Choroid plexus epithelial cell (primary cell): ENCODE measurements around the gene LDHD.

ENCODE experiments used
- DNase-seq: peaks from one replicate; pipeline ENCODE4 v3.0.0-alpha.2; 2010; ENCODE audit warnings: low read depth
- H3K4me3 ChIP-seq: 2 replicates; pipeline ENCODE4 v1.5.1; 2011; ENCODE audit warnings: low read depth, mild to moderate bottlenecking, control low read depth, low read length, moderate library complexity
- TF ChIP-seq, protein P1 (sequence below): conservative IDR thresholded peaks from 2 replicates; pipeline ENCODE4 v1.5.1; 2011; ENCODE audit warnings: low read depth, mild to moderate bottlenecking, control low read depth, inconsistent platforms, low read length, moderate library complexity

Gene LDHD

DNA sequence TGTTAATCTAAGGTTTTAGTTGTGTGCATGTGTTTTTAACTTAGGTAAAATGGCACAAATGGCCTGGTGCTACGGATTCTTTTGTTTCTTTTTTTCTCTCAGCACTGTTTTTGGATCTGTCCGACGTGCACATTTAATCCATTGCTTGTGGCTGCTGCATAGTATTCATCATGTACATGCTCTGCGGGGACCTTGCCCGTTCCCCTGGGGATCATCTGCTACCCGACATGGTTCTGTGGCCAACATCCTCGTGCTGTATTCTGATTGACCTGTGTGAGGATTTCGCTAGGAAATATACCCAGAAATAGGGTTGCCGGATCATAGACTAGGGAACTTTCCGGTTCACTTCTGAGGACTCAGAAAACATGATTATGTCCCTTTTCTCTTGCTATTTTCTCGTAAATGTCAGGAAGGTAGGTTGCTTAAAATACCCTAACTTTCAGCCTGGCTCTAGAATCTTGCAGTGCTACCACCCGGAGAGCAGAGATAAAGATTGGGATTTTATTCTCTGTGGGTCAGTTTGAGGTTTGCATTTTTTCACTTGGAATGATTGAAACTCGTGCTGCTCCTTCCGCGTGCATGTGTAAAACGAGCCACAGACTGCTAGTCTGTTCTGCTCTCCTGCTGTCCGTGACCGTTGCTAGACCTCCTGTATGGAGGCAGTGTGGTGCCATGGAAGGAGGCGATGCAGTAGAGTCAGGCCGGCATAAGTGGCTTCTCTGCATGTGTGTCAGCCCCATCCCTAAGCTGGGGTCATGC is 42.9 kb downstream of the LDHD start:
- peak; percentile 89 for DNase-seq
- peak overlapping the region; percentile 25 for H3K4me3 ChIP-seq
- TF ChIP-seq, protein P1, sequence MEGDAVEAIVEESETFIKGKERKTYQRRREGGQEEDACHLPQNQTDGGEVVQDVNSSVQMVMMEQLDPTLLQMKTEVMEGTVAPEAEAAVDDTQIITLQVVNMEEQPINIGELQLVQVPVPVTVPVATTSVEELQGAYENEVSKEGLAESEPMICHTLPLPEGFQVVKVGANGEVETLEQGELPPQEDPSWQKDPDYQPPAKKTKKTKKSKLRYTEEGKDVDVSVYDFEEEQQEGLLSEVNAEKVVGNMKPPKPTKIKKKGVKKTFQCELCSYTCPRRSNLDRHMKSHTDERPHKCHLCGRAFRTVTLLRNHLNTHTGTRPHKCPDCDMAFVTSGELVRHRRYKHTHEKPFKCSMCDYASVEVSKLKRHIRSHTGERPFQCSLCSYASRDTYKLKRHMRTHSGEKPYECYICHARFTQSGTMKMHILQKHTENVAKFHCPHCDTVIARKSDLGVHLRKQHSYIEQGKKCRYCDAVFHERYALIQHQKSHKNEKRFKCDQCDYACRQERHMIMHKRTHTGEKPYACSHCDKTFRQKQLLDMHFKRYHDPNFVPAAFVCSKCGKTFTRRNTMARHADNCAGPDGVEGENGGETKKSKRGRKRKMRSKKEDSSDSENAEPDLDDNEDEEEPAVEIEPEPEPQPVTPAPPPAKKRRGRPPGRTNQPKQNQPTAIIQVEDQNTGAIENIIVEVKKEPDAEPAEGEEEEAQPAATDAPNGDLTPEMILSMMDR = no peak

DNA sequence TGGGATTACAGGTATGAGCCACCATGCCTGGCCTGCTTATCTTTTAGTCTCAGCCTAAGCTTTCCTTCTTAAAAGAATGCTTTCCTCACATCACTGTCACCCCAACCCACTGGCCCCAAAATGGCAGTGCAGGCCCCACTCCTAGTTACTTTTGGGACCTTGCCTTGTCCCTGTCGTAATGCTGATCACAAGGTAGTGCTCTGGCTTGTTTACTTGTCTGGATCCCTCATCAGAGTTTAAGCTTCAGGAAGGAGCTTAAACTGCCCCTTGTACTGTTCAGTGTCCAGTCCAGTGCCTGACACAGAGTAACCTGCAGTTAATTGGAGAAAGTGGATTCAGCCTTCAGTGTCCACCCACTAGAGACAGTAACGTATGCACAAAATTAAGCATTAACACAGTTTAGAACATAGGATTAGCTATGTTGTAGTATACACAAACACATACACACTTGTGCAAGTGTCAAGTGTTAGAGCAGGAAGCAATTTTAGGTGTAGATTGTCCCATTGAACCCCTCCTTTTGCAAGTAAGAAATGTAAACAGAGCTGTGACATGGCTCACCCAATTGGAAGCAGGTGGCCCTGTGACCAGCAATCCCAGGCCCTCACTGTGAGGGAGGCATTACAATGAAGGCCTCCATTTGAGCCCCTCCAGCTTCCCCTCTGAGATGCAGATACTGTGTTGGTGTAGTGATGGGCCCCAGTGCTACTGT is 44.2 kb downstream of the LDHD start:
- DNase-seq = no peak
- TF ChIP-seq, protein P1 = no peak
- no peak overlapping the region for H3K4me3 ChIP-seq

DNA sequence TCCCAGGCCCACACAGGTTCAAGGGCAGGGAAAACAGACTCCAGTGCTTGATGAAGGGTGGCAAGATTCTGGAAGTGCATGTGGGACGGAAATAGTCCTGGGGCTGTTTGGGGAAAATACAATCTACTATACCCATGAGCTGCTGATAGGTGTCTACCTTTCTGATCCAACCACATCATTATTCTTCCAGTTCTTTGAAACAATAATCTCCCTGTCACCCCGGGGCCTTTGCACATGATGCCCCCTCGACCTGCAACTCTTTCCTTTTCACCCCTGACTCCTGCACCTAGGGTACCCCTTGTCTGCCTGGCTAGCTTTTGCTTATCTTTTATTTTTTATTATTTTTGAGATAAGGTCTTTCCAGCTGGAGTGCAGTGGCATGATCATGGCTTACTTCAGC is 45.0 kb downstream of the LDHD start:
- H3K4me3 ChIP-seq = no peak overlapping the region
- TF ChIP-seq, protein P1 = no peak
- DNase-seq = no peak

DNA sequence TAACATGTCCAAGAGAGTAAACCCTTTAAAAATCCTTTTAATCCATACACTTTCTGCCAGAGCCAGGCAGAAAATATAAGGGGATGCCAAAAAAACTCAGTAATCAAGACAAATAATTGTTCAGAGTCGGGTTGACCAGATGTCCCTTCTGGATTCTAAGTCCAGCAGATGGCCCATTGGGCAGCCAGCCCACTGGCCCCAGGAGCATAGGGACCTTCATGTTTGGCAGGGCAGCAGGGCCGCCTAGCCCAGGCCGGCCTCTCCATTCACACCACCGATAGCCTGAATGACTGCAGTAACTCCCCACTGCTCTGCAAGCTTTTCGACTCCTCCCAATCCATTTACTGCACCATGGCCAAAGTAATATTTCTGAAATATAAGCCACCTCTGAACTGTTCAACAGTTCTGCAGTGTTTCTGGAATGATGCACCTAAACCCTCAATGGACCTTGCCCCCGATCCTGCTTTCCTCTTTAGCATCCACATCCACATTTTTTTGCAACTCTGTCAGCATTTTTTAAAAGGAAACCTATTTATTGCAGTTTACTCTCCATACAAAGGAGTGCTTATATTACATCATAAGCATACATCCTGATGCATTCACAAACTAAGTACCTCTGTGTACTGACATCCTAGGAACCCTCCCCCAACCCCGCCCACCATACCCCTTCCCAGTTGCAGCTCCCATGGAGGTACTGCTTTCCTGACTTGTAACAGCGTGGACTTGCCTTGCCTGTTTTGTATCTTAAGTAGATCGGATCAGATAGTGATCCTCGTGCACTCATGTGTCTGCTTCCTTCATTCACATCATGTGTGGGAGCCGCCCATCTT is 46.4 kb downstream of the LDHD start:
- H3K4me3 ChIP-seq = no peak overlapping the region
- TF ChIP-seq, protein P1 = no peak
- DNase-seq = no peak

DNA sequence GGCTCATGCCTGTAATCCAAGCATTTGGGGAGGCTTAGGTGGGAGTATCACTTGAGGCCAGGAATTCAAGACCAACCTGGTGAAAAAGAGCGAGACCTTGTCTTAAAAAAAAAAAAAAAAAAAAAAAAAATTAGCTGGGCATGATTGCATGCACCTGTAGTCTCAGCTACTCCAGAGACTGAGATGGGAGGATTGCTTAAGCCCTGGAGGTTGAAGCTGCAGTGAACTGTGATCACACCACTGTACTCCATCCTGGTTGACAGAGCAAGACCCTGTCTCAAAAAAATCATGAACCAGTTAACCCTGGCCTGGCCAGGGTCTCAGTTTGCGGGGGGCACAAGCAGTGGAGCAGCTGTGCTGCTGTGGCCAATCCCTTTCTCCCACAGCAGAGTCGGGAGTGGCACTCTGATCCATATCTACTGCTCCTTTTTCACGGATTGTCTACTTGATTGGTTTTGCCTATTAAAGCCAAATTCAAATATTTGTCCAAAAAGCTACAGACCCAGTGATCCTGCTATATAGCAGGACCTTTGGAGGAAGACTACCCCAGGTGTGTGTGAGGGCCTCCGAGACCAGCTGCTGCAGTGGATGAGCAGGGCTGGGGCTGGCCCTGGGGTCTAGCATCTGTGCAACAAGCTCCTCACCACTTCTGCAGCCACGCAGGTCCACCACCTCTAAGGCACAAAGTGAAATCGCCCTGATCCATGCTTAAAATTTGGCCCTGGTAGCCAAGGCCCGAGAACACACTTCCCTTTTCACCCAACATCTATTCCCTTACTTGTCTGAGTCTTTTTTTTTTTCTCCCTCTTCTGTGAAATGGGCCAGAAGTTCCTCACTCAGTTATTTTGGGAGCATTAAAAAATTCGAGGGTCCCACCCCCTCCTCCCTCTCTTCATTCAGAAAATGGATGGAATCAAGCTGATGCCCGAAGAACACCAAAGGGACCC is 48.2 kb downstream of the LDHD start:
- DNase-seq = no peak
- no peak overlapping the region for H3K4me3 ChIP-seq
- TF ChIP-seq, protein P1 = no peak

DNA sequence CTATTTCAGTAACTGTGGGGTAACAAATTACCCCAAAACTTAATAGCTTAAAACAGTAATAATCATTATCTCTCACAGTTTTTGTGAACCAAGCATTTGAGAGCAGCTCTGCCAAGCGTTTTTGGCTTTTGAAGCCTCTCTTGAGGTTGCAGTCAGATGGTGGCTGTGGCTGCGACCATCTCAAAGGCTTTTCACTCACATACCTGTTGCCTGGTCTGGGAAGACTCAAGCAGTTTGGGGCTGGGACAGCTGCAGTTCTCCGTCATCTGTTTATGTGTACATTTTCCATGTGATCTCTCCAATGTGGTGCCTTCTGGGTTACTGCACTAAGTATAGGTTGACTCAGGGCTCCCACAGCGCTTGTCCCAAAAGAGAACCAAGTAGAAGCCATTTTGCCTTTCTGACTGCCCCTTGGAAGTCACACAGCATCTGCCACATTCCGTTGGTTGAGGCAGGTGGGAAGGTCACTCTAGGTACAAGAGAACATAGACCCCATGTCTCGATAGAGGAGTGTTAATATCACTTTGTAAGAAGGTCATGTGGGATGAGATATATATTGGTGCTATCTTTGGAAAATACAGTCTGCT is 49.6 kb downstream of the LDHD start:
- TF ChIP-seq, protein P1 = no peak
- H3K4me3 ChIP-seq = no peak overlapping the region
- DNase-seq = no peak
